ENCODE results near the gene ACTRT2. TPM values are rescaled to one million over a fixed set of nuclear protein-coding genes. Genes with fewer than 3 reads are reported as not detected.

Gene ACTRT2
- polyA plus RNA-seq, 1 donor (not counting 4 experiments of a cell fraction or from before 2014, with no cell fraction given): not detected

DNA sequence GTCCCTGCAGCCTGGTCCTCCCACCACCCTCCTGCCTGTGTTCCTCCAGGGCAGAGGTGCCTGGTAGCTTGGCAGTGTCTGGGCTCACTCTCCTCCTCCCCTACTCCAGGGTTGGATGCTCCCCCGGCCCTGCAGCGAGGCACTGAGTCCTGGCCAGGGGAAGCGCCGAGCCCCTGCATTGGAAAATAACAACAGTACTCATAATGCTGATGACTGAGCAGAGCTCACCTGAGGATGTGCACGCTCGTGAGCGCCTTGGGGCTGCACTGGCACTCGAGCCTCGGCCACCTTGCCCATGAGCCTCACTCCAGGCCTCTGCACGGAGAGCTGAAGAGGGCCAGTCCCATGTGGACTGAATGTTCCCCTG lies 6.0 kb upstream of the ACTRT2 start:
- DNase-seq (ENCODE audit: low read depth, low spot score): no peak
- no peak for TF ChIP-seq EZH2 (IDR thresholded peaks at IDR 0.05; ENCODE audit: low read length)
- TF ChIP-seq, protein P1, sequence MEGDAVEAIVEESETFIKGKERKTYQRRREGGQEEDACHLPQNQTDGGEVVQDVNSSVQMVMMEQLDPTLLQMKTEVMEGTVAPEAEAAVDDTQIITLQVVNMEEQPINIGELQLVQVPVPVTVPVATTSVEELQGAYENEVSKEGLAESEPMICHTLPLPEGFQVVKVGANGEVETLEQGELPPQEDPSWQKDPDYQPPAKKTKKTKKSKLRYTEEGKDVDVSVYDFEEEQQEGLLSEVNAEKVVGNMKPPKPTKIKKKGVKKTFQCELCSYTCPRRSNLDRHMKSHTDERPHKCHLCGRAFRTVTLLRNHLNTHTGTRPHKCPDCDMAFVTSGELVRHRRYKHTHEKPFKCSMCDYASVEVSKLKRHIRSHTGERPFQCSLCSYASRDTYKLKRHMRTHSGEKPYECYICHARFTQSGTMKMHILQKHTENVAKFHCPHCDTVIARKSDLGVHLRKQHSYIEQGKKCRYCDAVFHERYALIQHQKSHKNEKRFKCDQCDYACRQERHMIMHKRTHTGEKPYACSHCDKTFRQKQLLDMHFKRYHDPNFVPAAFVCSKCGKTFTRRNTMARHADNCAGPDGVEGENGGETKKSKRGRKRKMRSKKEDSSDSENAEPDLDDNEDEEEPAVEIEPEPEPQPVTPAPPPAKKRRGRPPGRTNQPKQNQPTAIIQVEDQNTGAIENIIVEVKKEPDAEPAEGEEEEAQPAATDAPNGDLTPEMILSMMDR (optimal IDR thresholded peaks at IDR 0.05 in 1 of 3, IDR thresholded peaks at IDR 0.05 in 1 of 3, conservative IDR thresholded peaks at IDR 0.05 in 1 of 3; ENCODE audit: extremely low read depth in 1 of 3, insufficient read depth in 2 of 3, low read length in 3 of 3): no peak
- no peak overlapping the region for H3K4me3 ChIP-seq (ENCODE audit: control insufficient read depth in 2 of 3, extremely low read depth in 1 of 3, insufficient read depth in 2 of 3, low read depth in 1 of 3, low read length in 3 of 3)
- H3K4me2 ChIP-seq (ENCODE audit: control insufficient read depth, extremely low read depth, insufficient read depth, low read depth, low read length): no peak overlapping the region
- H3K9me3 ChIP-seq (ENCODE audit: control insufficient read depth, low read depth, low read length): peaks cover 14% of the 10 kb centered on the region
- H3K27ac ChIP-seq (ENCODE audit: control insufficient read depth, insufficient read depth, low read length): no peak overlapping the region
- no peak overlapping the region for H2AFZ ChIP-seq (ENCODE audit: control insufficient read depth, low read length)
- H3K4me1 ChIP-seq (ENCODE audit: control insufficient read depth, extremely low read depth, insufficient read depth, low read length): no peaks in the 10 kb centered on the region
- no peaks in the 10 kb centered on the region for H3K36me3 ChIP-seq (ENCODE audit: control insufficient read depth in 2 of 2, extremely low read depth in 1 of 2, insufficient read depth in 2 of 2, low read length in 2 of 2)
- dilution Hi-C loops (cut with MboI; ENCODE audit: extremely low pct_ligation_motif_present, low sequenced_read_pairs): no loop called here
- no peak overlapping the region for H3K9ac ChIP-seq (ENCODE audit: control insufficient read depth, extremely low read depth, insufficient read depth, low read length)
- no peaks in the 10 kb centered on the region for H4K20me1 ChIP-seq (ENCODE audit: control insufficient read depth, extremely low read depth, insufficient read depth, low read length)
- peaks cover 3% of the 10 kb centered on the region for H3K27me3 ChIP-seq (ENCODE audit: control insufficient read depth, extremely low read depth, insufficient read depth, low read length)
- H3K79me2 ChIP-seq (ENCODE audit: control insufficient read depth, insufficient read depth, low read length): no peaks in the 10 kb centered on the region
- H3K9me1 ChIP-seq (ENCODE audit: control insufficient read depth, extremely low read depth, insufficient read depth, low read length): no peaks in the 10 kb centered on the region
- FAIRE-seq: no peak

DNA sequence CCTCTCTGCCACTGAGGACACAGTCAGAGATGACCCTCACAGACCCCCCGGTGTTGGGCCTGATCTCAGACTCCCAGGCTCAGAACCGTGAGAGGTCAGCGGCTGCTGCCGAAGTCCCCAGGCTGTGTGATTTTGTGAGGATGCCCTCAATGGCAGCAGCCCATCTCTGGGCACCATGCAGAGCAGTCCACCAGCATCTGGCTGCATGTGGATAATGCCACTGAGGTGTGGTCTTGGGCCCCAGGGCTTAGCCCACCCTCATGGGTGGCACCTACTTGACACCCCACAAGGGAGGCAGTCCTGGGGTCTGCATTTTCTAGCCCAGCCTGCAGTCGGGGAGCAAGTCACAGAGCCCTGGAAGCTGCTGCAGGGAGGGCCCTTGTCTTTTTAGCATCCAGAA lies 5.5 kb upstream of the ACTRT2 start:
- H3K36me3 ChIP-seq (ENCODE audit: control insufficient read depth in 2 of 2, extremely low read depth in 1 of 2, insufficient read depth in 2 of 2, low read length in 2 of 2): no peaks in the 10 kb centered on the region
- FAIRE-seq (no peak), DNase-seq (ENCODE audit: low read depth, low spot score) (no peak)
- H3K4me2 ChIP-seq (ENCODE audit: control insufficient read depth, extremely low read depth, insufficient read depth, low read depth, low read length): no peak overlapping the region
- H3K9me3 ChIP-seq (ENCODE audit: control insufficient read depth, low read depth, low read length): peaks cover 16% of the 10 kb centered on the region
- H2AFZ ChIP-seq (ENCODE audit: control insufficient read depth, low read length): no peak overlapping the region
- H3K4me1 ChIP-seq (ENCODE audit: control insufficient read depth, extremely low read depth, insufficient read depth, low read length): no peaks in the 10 kb centered on the region
- H3K79me2 ChIP-seq (ENCODE audit: control insufficient read depth, insufficient read depth, low read length): no peaks in the 10 kb centered on the region
- no peak overlapping the region for H3K4me3 ChIP-seq (ENCODE audit: control insufficient read depth in 2 of 3, extremely low read depth in 1 of 3, insufficient read depth in 2 of 3, low read depth in 1 of 3, low read length in 3 of 3)
- no peaks in the 10 kb centered on the region for H4K20me1 ChIP-seq (ENCODE audit: control insufficient read depth, extremely low read depth, insufficient read depth, low read length)
- H3K27ac ChIP-seq (ENCODE audit: control insufficient read depth, insufficient read depth, low read length): no peak overlapping the region
- H3K27me3 ChIP-seq (ENCODE audit: control insufficient read depth, extremely low read depth, insufficient read depth, low read length): peaks cover 3% of the 10 kb centered on the region
- H3K9me1 ChIP-seq (ENCODE audit: control insufficient read depth, extremely low read depth, insufficient read depth, low read length): no peaks in the 10 kb centered on the region
- dilution Hi-C loops (cut with MboI; ENCODE audit: extremely low pct_ligation_motif_present, low sequenced_read_pairs): no loop called here
- no peak for TF ChIP-seq EZH2 (IDR thresholded peaks at IDR 0.05; ENCODE audit: low read length)
- TF ChIP-seq, protein P1 (optimal IDR thresholded peaks at IDR 0.05 in 1 of 3, IDR thresholded peaks at IDR 0.05 in 1 of 3, conservative IDR thresholded peaks at IDR 0.05 in 1 of 3; ENCODE audit: extremely low read depth in 1 of 3, insufficient read depth in 2 of 3, low read length in 3 of 3): no peak
- H3K9ac ChIP-seq (ENCODE audit: control insufficient read depth, extremely low read depth, insufficient read depth, low read length): no peak overlapping the region
